Stimulated activated CD4-positive, alpha-beta T cell treated with anti-CD3 and anti-CD28 coated beads, Interleukin-12 subunit alpha, Interleukin-12 subunit beta, amount 100 ng/mL, for 48 hours (primary cell): ENCODE data around the gene ARSB.
"Not testable (repeated sequence)": the region's sequence is repeated elsewhere in the genome, so short reads cannot be mapped to it uniquely, and the experiment has no call there.

ENCODE experiments used
- DNase-seq, 3 donors: peaks; one replicate each; pipeline ENCODE4 v3.0.0-alpha.2; 2020; ENCODE audit warnings: low read depth in 2 of 3, low spot score in 1 of 3

ARSB gene

DNA sequence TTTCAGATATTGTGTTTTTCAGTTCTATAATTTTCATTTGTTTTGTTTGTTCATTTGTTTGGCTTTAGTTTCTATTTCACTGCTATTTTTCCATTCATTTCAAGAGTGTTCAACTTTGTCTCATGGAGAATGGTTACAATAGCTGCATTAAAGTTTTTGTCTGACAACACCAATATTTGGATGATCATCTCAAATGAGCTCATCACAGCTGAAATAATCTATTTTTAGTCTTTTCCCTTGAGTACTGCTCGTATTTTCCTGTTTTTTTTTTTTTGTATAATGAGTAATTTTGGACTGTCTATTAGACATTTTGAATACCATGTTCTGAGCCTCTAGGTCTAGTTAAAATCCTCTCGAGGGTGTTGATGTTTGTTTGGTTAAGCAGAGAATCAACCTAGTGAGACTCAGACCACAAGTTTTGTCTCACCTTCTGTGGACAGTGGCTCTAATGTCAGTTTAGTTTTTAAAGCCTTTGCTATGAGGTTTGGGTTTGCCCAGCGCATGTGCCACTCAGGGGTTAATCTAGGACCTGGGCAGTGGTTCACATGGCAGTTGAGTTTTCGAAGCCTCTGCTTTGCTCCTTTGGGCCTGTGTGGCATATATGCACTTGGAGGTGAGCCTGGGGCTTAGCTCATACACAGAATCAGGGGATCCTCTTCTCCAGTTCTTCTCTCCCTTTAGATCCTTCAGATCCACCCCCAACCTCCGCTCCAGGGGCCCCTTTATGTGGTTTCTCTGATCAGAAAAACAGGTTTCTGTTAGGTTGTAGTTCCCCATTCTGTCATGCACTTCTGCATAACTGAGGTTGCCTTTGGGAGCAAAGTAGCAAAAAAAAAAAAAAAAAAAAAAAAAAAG, 79.8 kb downstream of the ARSB start:
- no peak for DNase-seq

GRCh38 chr5:78903861-78904260, 81.2 kb downstream of the ARSB start:
- no peak for DNase-seq

GRCh38 chr5:78903353-78903752, 81.8 kb downstream of the ARSB start:
- no peak for DNase-seq

GRCh38 chr5:78899922-78900362, 85.2 kb downstream of the ARSB start:
- DNase-seq, result no peak

DNA sequence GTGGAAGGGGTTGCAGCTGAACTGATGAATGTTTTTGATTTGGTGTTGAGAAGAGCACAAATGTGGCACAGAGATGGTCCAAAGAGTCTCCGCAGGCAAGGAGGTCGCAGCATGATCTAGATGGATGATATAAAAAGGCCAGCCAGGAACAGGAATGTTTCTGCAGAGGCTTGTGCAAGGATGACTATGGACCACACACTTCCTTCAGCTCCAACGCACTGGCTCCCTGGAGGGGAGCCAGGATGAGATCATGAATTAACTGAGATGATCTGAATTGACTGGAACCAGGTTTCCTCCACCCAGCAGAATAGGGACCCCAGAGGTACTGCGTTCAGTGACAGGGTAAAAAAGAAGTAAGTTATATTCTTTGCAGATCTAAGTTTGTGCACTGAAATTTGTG, 89.0 kb downstream of the ARSB start:
- DNase-seq, result no peak

DNA sequence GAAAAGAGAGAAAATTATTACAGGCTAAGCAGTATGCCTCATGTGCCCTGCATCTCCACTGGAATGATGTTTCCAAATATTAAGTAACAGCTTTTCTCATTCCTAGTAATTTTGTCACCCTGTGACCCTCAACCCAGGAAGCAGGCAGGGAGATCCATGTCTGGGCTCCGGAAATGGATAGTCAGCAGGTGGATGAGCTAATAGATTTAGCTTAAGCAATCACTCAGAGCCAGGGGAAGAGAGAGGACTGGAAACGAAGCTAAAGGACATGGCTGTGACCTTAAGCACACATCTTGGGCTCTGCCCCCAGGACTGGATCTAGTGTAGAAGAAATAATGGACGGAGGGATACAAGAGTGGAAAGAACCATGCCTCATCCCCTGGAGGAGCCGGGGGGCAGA, 89.5 kb downstream of the ARSB start:
- DNase-seq, result no peak

DNA sequence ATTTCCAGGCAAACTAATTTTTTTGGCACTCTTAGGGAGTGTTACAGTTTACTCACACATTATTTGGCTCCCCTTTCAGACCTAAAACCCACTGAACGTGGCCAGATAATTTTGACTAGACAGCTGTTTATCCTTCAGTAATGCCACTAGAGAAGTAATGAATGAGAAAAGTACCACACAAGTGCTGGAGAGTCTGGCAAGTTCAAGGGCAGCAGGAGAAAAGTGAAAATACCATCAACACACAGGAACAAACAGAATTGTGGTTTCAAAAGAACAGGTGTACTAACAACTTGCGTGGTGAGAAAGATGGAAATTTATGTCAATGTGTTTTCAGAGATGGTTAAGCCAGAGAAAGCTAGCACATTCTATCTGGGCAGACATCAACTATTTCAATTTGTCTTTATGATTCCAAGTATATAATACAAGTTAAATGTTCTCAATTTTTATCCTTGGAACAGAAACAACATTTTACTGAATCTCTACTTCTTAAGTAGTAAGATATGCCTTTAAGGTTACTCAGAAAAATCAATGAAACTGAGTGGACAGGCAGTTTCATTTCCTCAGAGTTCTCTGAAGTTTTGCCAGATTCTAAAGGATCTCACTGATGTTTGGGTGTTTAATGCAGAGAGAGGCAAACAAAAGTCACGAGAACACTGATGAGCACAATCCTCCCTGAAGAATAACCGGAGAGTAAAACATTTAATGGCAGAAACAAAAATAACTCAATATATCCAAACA, 91.0 kb downstream of the ARSB start:
- no peak for DNase-seq

GRCh38 chr5:78890667-78891379, 94.3 kb downstream of the ARSB start:
- DNase-seq, result no peak

- DNase-seq, result no peak
Measured at GRCh38 chr5:78889369-78890140, 95.6 kb downstream of the ARSB start.

DNA sequence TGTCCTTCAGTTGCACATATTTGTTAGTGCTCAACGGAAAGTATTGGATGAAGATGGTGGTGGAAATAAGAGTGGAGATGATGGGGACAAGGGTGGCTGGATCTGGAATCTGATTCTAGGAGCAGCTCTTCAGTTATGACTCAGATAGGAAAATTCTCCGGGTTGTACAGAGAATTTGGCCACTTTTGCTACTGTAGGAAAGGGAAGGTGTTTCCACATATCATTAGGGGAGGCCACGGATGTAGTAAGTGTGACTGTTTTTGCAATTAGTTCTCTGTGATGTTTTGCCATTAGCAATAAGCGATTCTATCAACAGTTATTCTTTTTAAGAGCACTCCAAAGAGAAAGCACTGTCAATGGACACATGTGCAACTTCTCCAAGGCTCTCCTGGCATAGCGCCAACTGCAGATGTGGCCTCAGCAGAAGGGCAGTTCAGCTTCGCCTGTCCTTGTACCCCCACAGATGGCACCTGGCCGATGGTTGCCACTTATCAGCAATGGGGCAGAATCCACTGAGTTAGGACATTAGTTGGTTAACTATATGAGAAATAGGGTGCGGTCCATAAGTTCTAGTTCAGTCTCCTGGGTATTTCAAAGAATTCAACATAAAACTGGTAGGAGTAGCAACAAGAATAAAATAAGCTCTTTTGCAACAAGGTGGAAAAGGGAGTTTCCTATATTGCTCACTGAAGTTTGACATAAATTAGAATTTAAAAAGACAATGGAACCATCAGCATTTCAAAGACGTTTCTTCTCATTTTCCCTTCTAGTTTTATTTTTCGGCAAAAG, 96.3 kb downstream of the ARSB start:
- no peak for DNase-seq

DNA sequence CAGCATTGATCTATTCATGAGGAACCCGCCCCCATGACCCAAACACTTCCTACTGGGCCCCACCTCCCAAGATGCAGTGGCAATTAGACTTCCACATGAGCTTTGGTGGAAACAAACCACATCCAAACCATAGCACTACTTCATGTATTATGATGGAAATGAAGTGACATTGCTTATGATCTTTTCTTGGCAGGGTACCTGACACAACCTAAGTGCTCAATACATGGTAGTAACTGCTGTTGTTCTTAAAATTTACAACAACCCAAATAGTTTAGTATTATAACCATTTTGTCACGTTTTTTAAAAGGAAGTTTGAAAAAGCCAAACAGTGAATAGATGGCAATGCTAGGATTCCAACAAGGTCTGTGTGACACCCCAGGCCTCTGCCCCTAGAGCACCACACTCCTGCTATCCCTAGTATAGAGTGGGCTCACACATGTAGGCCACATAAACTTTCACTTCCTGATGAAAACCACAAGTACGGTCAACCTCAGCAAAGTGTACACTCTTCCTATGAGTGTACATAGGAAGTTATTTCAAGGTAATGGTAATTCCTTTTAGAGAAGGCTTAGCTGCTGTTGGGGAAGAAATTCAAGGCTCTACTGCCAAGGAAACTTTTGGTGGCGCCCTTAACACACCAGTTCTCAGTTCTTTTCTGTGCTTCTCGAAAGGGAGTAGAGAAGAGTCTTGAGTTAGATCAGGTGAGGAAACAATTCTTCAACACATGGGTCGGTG, 97.6 kb downstream of the ARSB start:
- DNase-seq, result no peak

DNA sequence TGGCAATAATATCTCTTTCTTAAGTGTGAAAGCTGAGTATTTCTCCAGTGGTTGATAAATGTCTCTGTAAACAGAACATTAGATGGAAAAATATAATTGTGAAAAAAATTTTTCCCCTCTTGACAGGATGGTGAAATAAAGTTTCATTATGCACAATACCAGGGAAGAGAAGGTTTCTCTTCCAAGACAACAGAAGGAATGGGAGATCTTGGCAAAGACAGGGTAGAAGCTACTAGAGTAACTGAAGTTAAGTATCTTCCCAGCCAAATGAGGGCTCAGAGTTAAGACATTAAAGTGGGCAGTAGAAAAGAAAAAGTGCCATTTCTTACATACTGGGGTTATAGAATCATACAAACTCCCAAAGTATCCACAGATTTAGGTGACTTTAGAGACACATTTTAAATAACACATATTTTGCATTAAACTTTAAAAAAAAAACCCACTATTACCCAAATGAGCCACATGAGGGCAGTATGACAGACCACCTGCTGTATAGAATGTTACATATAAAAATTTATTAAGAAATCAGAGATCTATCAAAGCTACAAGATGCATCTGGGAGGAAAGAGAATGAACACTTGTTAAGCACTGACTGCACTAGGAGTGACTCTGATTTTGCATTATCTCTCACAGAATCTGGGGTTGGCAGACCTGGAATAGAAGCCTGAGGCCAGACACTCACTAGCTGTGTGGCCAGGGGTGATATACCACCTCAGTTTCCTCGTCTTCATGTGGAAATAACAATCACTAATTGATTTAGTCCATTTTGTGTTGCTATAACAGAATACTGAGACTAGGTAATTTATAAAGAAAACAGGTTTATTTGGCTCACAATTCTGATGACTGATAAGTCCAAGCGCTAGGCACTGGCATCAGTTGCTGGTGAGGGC, 98.5 kb downstream of the ARSB start:
- DNase-seq, result no peak

GRCh38 chr5:78881884-78882283, 103.2 kb downstream of the ARSB start:
- DNase-seq, result no peak

- DNase-seq, result no peak
Measured at GRCh38 chr5:78879516-78879915, 105.6 kb downstream of the ARSB start.

DNA sequence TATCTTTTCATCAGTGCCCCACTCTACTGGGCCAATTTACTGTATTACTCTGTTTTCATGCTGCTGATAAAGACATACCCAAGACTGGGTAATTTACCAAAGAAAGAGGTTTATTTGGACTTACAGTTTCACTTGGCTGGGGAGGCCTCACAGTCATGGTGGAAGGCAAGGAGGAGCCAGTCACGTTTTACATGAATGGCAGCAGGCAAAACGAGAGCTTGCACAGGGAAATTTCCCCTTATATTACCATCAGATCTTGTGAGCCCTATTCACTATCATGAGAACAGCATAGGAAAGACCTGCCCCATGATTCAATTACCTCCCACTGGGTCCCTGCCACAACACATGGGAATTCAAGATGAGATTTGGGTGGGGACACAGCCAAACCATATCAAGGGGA, 119.0 kb downstream of the ARSB start:
- DNase-seq, result not testable (repeated sequence)

DNA sequence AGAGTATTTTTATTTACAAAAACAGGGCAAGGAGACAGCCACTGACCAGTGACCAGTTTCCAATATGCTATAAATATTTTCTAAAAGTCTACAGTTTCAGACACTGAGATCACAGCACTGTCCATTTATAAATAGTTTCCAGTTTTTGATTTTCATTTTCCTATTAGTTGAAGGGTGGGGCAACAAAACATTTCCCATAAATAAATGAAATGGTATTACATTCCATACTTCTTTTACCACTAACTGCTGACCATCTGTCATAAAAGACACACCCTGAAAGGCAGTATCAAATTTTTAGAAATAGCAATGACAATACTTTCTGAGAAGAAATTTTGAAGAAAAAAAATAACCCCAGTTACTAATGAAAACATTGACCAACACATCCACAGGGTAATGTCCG, 126.7 kb downstream of the ARSB start:
- DNase-seq, result no peak

DNA sequence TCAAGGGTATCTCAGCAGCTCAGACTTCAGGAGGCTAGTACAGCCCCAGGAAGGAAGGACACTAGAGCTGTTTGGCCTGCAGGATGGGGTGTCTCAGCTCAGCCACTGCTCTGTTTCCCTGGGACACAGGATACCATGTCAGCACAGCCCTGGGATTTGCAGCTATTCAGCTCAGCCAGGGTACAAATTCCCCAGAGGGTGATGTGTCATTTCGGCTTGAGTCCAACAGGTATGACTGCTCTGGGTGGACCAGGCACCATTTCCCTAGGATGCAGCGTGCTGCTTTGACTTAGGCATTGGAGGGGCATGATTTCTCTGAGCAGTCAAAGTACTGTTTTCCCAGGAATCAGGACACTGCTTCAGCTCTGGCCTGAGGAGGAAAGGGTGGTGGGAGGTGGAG, 130.1 kb downstream of the ARSB start:
- DNase-seq, result no peak

DNA sequence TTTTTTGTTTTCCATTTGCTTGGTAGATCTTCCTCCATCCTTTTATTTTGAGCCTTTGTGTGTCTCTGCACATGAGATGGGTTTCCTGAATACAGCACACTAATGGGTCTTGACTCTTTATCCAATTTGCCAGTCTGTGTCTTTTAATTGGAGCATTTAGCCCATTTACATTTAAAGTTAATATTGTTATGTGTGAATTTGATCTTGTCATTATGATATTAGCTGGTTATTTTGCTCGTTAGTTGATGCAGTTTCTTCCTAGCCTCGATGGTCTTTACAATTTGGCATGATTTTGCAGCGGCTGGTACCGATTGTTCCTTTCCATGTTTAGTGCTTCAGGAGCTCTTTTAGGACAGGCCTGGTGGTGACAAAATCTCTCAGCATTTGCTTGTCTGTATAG, 133.2 kb downstream of the ARSB start:
- DNase-seq, result not testable (repeated sequence)

- no peak for DNase-seq
Measured at GRCh38 chr5:78845470-78845869, 139.6 kb downstream of the ARSB start.
